ENCODE data around the gene TTLL9. TPM values are rescaled to one million over a fixed set of nuclear protein-coding genes. Genes with fewer than 3 reads are reported as not detected.

The TTLL9 gene
- total and polyA plus RNA-seq, 2 donors (not counting 1 experiment from before 2014, with no cell fraction given): 0.74 to 0.76 TPM

GRCh38 chr20:31869673-31869941 is 827 bp upstream of the TTLL9 start:
- 0% methylated on average over 1 of the region's 1 CpG for WGBS (ENCODE audit: insufficient coverage)
- ChIA-PET POLR2A (no interaction called here), CTCF (interaction anchor here (1.0 to 1.2 kb wide), 2 partner anchors 25 to 47 kb away, joined by 3 read pairs; partner anchors contain the start of gene FOXS1)
- Histone ChIP-seq H3K27ac (ENCODE audit: low read length in 2 of 2) (no peak overlapping the region), H3K4me1 (ENCODE audit: control insufficient read depth in 2 of 2, insufficient read depth in 2 of 2, low read length in 2 of 2) (peaks cover 29 to 31% of the 10 kb centered on the region in 2 donors), H3K9ac (ENCODE audit: low read length) (peak overlapping the region; percentile 67), H3K4me2 (replicated peaks; ENCODE audit: low read depth, low read length, poor library complexity, severe bottlenecking) (peak overlapping the region; percentile 97), H3K27me3 (replicated peaks in 1 of 4; ENCODE audit: control extremely low read depth in 1 of 4, control insufficient read depth in 3 of 4, insufficient read depth in 4 of 4, low read length in 3 of 4) (peaks cover 0 to 30% (median 12%) of the 10 kb centered on the region in 4 experiments), H2AFZ (ENCODE audit: insufficient read depth, low read depth, low read length, poor library complexity, severe bottlenecking) (peak overlapping the region; percentile 86), H3K79me2 (ENCODE audit: control insufficient read depth, insufficient read depth, low read length) (no peaks in the 10 kb centered on the region), H3K4me3 (ENCODE audit: control extremely low read depth in 1 of 5, extremely low read depth in 1 of 5, insufficient read depth in 1 of 5, low read depth in 2 of 5, low read length in 4 of 5) (peak overlapping the region in 3 of 5 experiments; percentile 55 to 68 (median 57)), H3K36me3 (replicated peaks in 1 of 2; ENCODE audit: control extremely low read depth in 1 of 2, control insufficient read depth in 1 of 2, extremely low read depth in 1 of 2, insufficient read depth in 2 of 2, low read length in 1 of 2) (no peaks in the 10 kb centered on the region), H3K9me3 (ENCODE audit: control extremely low read depth in 1 of 3, control insufficient read depth in 2 of 3, insufficient read depth in 1 of 3, low read length in 2 of 3) (peaks cover 0 to 3% (median 0%) of the 10 kb centered on the region in 3 donors), H4K20me1 (ENCODE audit: control insufficient read depth, insufficient read depth, low read length, poor library complexity, severe bottlenecking) (no peaks in the 10 kb centered on the region)
- intact Hi-C loops (cut with micrococcal nuclease): no loop called here
- Mint-ChIP-seq H3K4me3 (peak overlapping the region; percentile 93), H3K27me3 (peaks cover 18% of the 10 kb centered on the region), H3K4me1 (peaks cover 28% of the 10 kb centered on the region), H3K27ac (peak overlapping the region; percentile 81), H3K9me3 (ENCODE audit: insufficient read depth) (no peaks in the 10 kb centered on the region)
- TF ChIP-seq, protein P1, sequence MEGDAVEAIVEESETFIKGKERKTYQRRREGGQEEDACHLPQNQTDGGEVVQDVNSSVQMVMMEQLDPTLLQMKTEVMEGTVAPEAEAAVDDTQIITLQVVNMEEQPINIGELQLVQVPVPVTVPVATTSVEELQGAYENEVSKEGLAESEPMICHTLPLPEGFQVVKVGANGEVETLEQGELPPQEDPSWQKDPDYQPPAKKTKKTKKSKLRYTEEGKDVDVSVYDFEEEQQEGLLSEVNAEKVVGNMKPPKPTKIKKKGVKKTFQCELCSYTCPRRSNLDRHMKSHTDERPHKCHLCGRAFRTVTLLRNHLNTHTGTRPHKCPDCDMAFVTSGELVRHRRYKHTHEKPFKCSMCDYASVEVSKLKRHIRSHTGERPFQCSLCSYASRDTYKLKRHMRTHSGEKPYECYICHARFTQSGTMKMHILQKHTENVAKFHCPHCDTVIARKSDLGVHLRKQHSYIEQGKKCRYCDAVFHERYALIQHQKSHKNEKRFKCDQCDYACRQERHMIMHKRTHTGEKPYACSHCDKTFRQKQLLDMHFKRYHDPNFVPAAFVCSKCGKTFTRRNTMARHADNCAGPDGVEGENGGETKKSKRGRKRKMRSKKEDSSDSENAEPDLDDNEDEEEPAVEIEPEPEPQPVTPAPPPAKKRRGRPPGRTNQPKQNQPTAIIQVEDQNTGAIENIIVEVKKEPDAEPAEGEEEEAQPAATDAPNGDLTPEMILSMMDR (IDR thresholded peaks at IDR 0.05): no peak
- TF ChIP-seq EZH2 (IDR thresholded peaks at IDR 0.05; ENCODE audit: borderline replicate concordance, insufficient read depth, low read depth, low read length, poor library complexity, severe bottlenecking): no peak
- peak; percentile 4 for ATAC-seq (ENCODE audit: low read depth)
- no peak for DNase-seq

DNA sequence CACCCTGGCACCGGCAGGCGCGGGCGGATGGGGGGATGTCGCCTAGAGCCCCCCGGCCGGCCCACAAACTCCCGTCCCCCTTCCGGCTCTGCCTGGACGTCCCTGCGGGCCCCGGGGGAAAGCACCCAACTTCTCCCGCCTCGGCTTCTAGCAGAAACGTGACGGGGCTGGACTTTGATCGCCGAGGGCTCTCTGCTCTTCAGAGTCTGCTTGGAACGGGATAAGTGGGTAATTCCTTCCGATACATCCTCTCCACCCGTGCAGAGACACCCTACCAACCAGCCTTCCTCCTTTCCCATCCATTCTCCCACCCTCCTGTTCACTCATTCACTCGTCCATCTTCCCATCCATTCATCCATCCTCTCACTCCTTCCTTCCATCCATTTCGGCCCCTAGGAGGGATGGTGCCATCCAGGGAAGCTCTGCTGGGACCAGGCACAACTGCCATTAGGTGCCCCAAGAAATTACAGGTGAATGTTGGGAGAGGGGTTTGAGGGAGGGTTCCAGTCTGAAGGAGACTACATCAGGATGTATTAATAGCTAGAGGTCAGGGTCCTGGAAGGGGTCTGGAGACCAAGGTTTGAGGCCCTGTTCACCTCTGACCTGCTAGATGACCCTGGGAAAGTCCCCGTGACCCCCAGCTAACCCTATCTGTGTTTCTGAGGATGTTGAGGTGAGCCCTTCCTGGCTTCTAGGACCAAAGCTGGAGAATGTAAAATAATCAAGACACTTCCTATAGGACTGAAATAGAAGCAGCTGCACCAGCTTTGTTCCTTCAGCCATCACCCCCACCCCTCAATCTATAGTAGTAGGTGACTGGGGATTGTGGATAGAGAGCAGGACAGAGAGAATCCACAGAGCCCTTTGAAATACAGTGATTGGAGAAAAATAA is 538 bp downstream of the TTLL9 start:
- Histone ChIP-seq H3K4me1 (ENCODE audit: control insufficient read depth in 2 of 2, insufficient read depth in 2 of 2, low read length in 2 of 2) (peaks cover 29 to 31% of the 10 kb centered on the region in 2 donors), H3K27ac (ENCODE audit: low read length in 2 of 2) (peak overlapping the region in 1 of 2 donors; percentile 30), H3K79me2 (ENCODE audit: control insufficient read depth, insufficient read depth, low read length) (no peaks in the 10 kb centered on the region), H3K4me2 (replicated peaks; ENCODE audit: low read depth, low read length, poor library complexity, severe bottlenecking) (peak overlapping the region; percentile 97), H3K36me3 (replicated peaks in 1 of 2; ENCODE audit: control extremely low read depth in 1 of 2, control insufficient read depth in 1 of 2, extremely low read depth in 1 of 2, insufficient read depth in 2 of 2, low read length in 1 of 2) (no peaks in the 10 kb centered on the region), H3K9me3 (ENCODE audit: control extremely low read depth in 1 of 3, control insufficient read depth in 2 of 3, insufficient read depth in 1 of 3, low read length in 2 of 3) (peaks cover 0 to 3% (median 0%) of the 10 kb centered on the region in 3 donors), H2AFZ (ENCODE audit: insufficient read depth, low read depth, low read length, poor library complexity, severe bottlenecking) (peak overlapping the region; percentile 86), H3K9ac (ENCODE audit: low read length) (peak overlapping the region; percentile 67), H4K20me1 (ENCODE audit: control insufficient read depth, insufficient read depth, low read length, poor library complexity, severe bottlenecking) (no peaks in the 10 kb centered on the region), H3K27me3 (replicated peaks in 1 of 4; ENCODE audit: control extremely low read depth in 1 of 4, control insufficient read depth in 3 of 4, insufficient read depth in 4 of 4, low read length in 3 of 4) (peaks cover 0 to 30% (median 12%) of the 10 kb centered on the region in 4 experiments), H3K4me3 (ENCODE audit: control extremely low read depth in 1 of 5, extremely low read depth in 1 of 5, insufficient read depth in 1 of 5, low read depth in 2 of 5, low read length in 4 of 5) (peak overlapping the region in 4 of 5 experiments; percentile 30 to 68 (median 56))
- Mint-ChIP-seq H3K27ac (peak overlapping the region; percentile 68), H3K4me1 (peaks cover 28% of the 10 kb centered on the region), H3K4me3 (peak overlapping the region; percentile 94), H3K9me3 (ENCODE audit: insufficient read depth) (no peaks in the 10 kb centered on the region), H3K27me3 (peaks cover 18% of the 10 kb centered on the region)
- ChIA-PET POLR2A (interaction anchor here (0.6 to 0.7 kb wide), 2 partner anchors 18 to 24 kb away, joined by 4 to 8 read pairs; no protein-coding TSS in a partner anchor), CTCF (interaction anchor here (0.8 to 3.9 kb wide), 4 partner anchors 9 to 24 kb away, joined by 3 to 20 read pairs (median 3); no protein-coding TSS in a partner anchor)
- intact Hi-C loops (cut with micrococcal nuclease): loop anchor here (1.0 kb wide), 2 partner anchors 7 to 10 kb away; no protein-coding TSS in a partner anchor
- 5% methylated on average over 21 of the region's 24 CpGs for WGBS (ENCODE audit: insufficient coverage)
- no peak for DNase-seq
- TF ChIP-seq, protein P1 (IDR thresholded peaks at IDR 0.05): no peak
- TF ChIP-seq EZH2 (IDR thresholded peaks at IDR 0.05; ENCODE audit: borderline replicate concordance, insufficient read depth, low read depth, low read length, poor library complexity, severe bottlenecking): peak; percentile 12
- no peak for ATAC-seq (ENCODE audit: low read depth)

Measured in B cell (primary cell).